Lower leg skin (tissue), 3 donors: Measurements from ENCODE around the gene DHRSX.

Experiments
- CTCF ChIP-seq, 3 donors: fragments of 450-650 bp; IDR thresholded peaks; one replicate each; pipeline ENCODE4 v1.5.1; 2016; ENCODE audit warnings: antibody characterized with exemption in 3 of 3, mild to moderate bottlenecking in 3 of 3, moderate library complexity in 2 of 3
- POLR2A ChIP-seq, 2 donors: fragments of 450-650 bp; IDR thresholded peaks; one replicate each; pipeline ENCODE4 v1.6.1; 2016 to 2017; ENCODE audit warnings: antibody characterized with exemption in 2 of 2, mild to moderate bottlenecking in 1 of 2, moderate library complexity in 1 of 2

GRCh38 chrX:2462074-2462473 lies 38.7 kb downstream of the DHRSX start:
- TF ChIP-seq CTCF (IDR thresholded peaks at IDR 0.05), result no peak
- no peak for TF ChIP-seq POLR2A (IDR thresholded peaks at IDR 0.05)
